Neural cell (in vitro differentiated cells): ENCODE measurements around the gene HPF1. TPM values are rescaled to one million over a fixed set of nuclear protein-coding genes. Genes with fewer than 3 reads are reported as not detected.
"Not testable (repeated sequence)": the region's sequence is repeated elsewhere in the genome, so short reads cannot be mapped to it uniquely, and the experiment has no call there.

ENCODE experiments used
- H2AFZ ChIP-seq: fragments of 200-600, 300-800 bp; sonication (generic), shearing (Covaris generic); 2 replicates; pipeline ENCODE4 v1.6.0; 2014; ENCODE audit warnings: low read depth, mild to moderate bottlenecking, antibody characterized with exemption, low read length, moderate library complexity
- H3F3A ChIP-seq: fragments of 200-600 bp; shearing (Covaris generic); 2 replicates; pipeline ENCODE4 v1.6.1; 2016; ENCODE audit warnings: mild to moderate bottlenecking, moderate library complexity, mixed read lengths, antibody characterized with exemption, low read length; ENCODE audit not compliant: insufficient read depth, poor library complexity, severe bottlenecking
- H3K27ac ChIP-seq: fragments of 200-600, 300-800 bp; sonication (generic), shearing (Covaris generic); 2 replicates; pipeline ENCODE4 v1.5.1; 2014; ENCODE audit warnings: mild to moderate bottlenecking, low read length, moderate library complexity
- H3K27me3 ChIP-seq: fragments of 300-800, 200-600 bp; sonication (generic), shearing (Covaris generic); 2 replicates; pipeline ENCODE4 v1.6.0; 2014; ENCODE audit warnings: mild to moderate bottlenecking, low read depth, low read length, moderate library complexity; ENCODE audit not compliant: insufficient read depth
- H3K36me3 ChIP-seq: fragments of 300-800, 200-600 bp; sonication (generic), shearing (Covaris generic); 2 replicates; pipeline ENCODE4 v1.5.1; 2014; ENCODE audit warnings: mild to moderate bottlenecking, antibody characterized with exemption, low read length, moderate library complexity; ENCODE audit not compliant: insufficient read depth
- H3K4me2 ChIP-seq: fragments of 300-800, 200-600 bp; sonication (generic), shearing (Covaris generic); 2 replicates; pipeline ENCODE4 v1.6.0; 2014; ENCODE audit warnings: mild to moderate bottlenecking, low read length
- H3K4me3 ChIP-seq: fragments of 300-800, 200-600 bp; sonication (generic), shearing (Covaris generic); 2 replicates; pipeline ENCODE4 v1.5.1; 2014; ENCODE audit warnings: mild to moderate bottlenecking, low read length, moderate library complexity
- H3K79me2 ChIP-seq: fragments of 200-600 bp; shearing (Covaris generic); replicated peaks from 2 replicates; pipeline ENCODE4 v1.6.0; 2014; ENCODE audit warnings: mild to moderate bottlenecking, low read length, moderate library complexity; ENCODE audit not compliant: insufficient read depth
- H3K9ac ChIP-seq: fragments of 300-800, 200-600 bp; sonication (generic), shearing (Covaris generic); 2 replicates; pipeline ENCODE4 v1.6.1; 2016; ENCODE audit warnings: mild to moderate bottlenecking, low read length, mixed read lengths
- H3K9me2 ChIP-seq: fragments of 200-600 bp; shearing (Covaris generic); 2 replicates; pipeline ENCODE4 v1.6.1; 2016; ENCODE audit warnings: mild to moderate bottlenecking, low read length, mixed read lengths; ENCODE audit not compliant: insufficient read depth
- H3K9me3 ChIP-seq: fragments of 200-600, 300-800 bp; sonication (generic), shearing (Covaris generic); 2 replicates; pipeline ENCODE4 v1.6.1; 2016; ENCODE audit warnings: mild to moderate bottlenecking, mixed run types, low read length, moderate library complexity, mixed read lengths
- H4K20me1 ChIP-seq: fragments of 200-600 bp; shearing (Covaris generic); 2 replicates; pipeline ENCODE4 v1.6.1; 2016; ENCODE audit warnings: mild to moderate bottlenecking, mixed run types; ENCODE audit not compliant: insufficient read depth
- CTCF ChIP-seq: fragments of 450-650 bp; IDR thresholded peaks from 2 replicates; pipeline ENCODE4 v1.5.1; 2014; ENCODE audit warnings: antibody characterized with exemption, mild to moderate bottlenecking, moderate library complexity; ENCODE audit not compliant: poor library complexity, severe bottlenecking
- EP300 ChIP-seq: fragments of 450-650 bp; conservative IDR thresholded peaks from 2 replicates; pipeline ENCODE4 v1.6.1; 2014; ENCODE audit warnings: antibody characterized with exemption, mild to moderate bottlenecking, moderate library complexity; ENCODE audit not compliant: poor library complexity, severe bottlenecking
- EZH2 ChIP-seq: fragments of 200-600, 300-800 bp; shearing (Covaris generic), sonication (generic); IDR thresholded peaks from 2 replicates; pipeline ENCODE4 v1.6.1; 2014; ENCODE audit warnings: antibody characterized with exemption, low read length, borderline replicate concordance, mild to moderate bottlenecking; ENCODE audit not compliant: insufficient read depth, poor library complexity, severe bottlenecking
- MXI1 ChIP-seq: fragments of 450-650 bp; conservative IDR thresholded peaks from 2 replicates; pipeline ENCODE4 v1.6.1; 2014; ENCODE audit warnings: antibody characterized with exemption, mild to moderate bottlenecking; ENCODE audit not compliant: poor library complexity, severe bottlenecking
- POLR2AphosphoS5 ChIP-seq: IDR thresholded peaks from 2 replicates; pipeline ENCODE4 v1.6.1; 2012
- RAD21 ChIP-seq: fragments of 450-650 bp; conservative IDR thresholded peaks from 2 replicates; pipeline ENCODE4 v1.6.1; 2014; ENCODE audit warnings: antibody characterized with exemption, mild to moderate bottlenecking, moderate library complexity
- REST ChIP-seq: IDR thresholded peaks from 2 replicates; pipeline ENCODE4 v1.6.1; 2012; ENCODE audit warnings: borderline replicate concordance
- SMC3 ChIP-seq: fragments of 450-650 bp; conservative IDR thresholded peaks from 2 replicates; pipeline ENCODE4 v1.6.1; 2014; ENCODE audit warnings: antibody characterized with exemption, mild to moderate bottlenecking, moderate library complexity; ENCODE audit not compliant: poor library complexity
- TAF1 ChIP-seq: IDR thresholded peaks from 2 replicates; pipeline ENCODE4 v1.6.1; 2012; ENCODE audit warnings: low read depth
- polyA plus RNA-seq: library from polyadenylated mRNA; depleted of rRNA; stranded (reverse); fragments of >200 nt; gene quantifications from 2 replicates; pipeline ENCODE4 v1.2.3, GENCODE V29; 2014

HPF1 gene
- polyA plus RNA-seq, 1 donor from 2014 or later, result 143 TPM

GRCh38 chr4:169773889-169774288, 16.1 kb upstream of the HPF1 start:
- Histone ChIP-seq H3K9me3 (no peaks in the 10 kb centered on the region), H3K9ac (no peak overlapping the region), H3F3A (no peaks in the 10 kb centered on the region), H3K9me2 (no peaks in the 10 kb centered on the region), H3K27me3 (no peaks in the 10 kb centered on the region), H3K4me2 (no peak overlapping the region), H3K79me2 (no peaks in the 10 kb centered on the region), H3K36me3 (no peaks in the 10 kb centered on the region), H2AFZ (no peak overlapping the region), H3K27ac (no peak overlapping the region), H4K20me1 (no peaks in the 10 kb centered on the region), H3K4me3 (no peak overlapping the region)
- no peak for TF ChIP-seq EP300
- TF ChIP-seq EZH2, result no peak
- TF ChIP-seq SMC3, result no peak
- TF ChIP-seq POLR2AphosphoS5, result no peak

GRCh38 chr4:169771556-169772080, 13.9 kb upstream of the HPF1 start:
- not testable (repeated sequence) for H3K9ac ChIP-seq, H3K9me2 ChIP-seq, H3K9me3 ChIP-seq, H2AFZ ChIP-seq, H3K36me3 ChIP-seq, H3F3A ChIP-seq, H3K79me2 ChIP-seq, H3K27ac ChIP-seq, H3K27me3 ChIP-seq, H4K20me1 ChIP-seq, H3K4me2 ChIP-seq, H3K4me3 ChIP-seq

- no peaks in the 10 kb centered on the region for H3K9me3 ChIP-seq
- H3K9ac ChIP-seq, result no peak overlapping the region
- no peak overlapping the region for H3K4me2 ChIP-seq
- no peaks in the 10 kb centered on the region for H3K79me2 ChIP-seq
- no peaks in the 10 kb centered on the region for H3F3A ChIP-seq
- H3K4me3 ChIP-seq, result no peak overlapping the region
- H3K27ac ChIP-seq, result no peak overlapping the region
- no peak for TF ChIP-seq CTCF
- no peak for TF ChIP-seq MXI1
- no peak for TF ChIP-seq SMC3
- TF ChIP-seq POLR2AphosphoS5, result no peak
- no peak for TF ChIP-seq EZH2
- TF ChIP-seq REST, result no peak
- TF ChIP-seq EP300, result no peak
- TF ChIP-seq RAD21, result no peak
- TF ChIP-seq TAF1, result no peak
- H3K9me2 ChIP-seq, result no peaks in the 10 kb centered on the region
- no peaks in the 10 kb centered on the region for H3K36me3 ChIP-seq
- no peaks in the 10 kb centered on the region for H4K20me1 ChIP-seq
- H3K27me3 ChIP-seq, result no peaks in the 10 kb centered on the region
- no peak overlapping the region for H2AFZ ChIP-seq
These were observed 12.7 kb upstream of the HPF1 start for GRCh38 chr4:169770416-169770815.
